GM19193 (cell line): Measurements from ENCODE around the gene SLFN5.

Experiments
- POLR2A ChIP-seq: IDR thresholded peaks from 4 replicates; pipeline ENCODE4 v1.6.1; 2011; ENCODE audit not compliant: insufficient read depth, insufficient read length; ENCODE audit errors: extremely low read depth

Gene SLFN5

DNA sequence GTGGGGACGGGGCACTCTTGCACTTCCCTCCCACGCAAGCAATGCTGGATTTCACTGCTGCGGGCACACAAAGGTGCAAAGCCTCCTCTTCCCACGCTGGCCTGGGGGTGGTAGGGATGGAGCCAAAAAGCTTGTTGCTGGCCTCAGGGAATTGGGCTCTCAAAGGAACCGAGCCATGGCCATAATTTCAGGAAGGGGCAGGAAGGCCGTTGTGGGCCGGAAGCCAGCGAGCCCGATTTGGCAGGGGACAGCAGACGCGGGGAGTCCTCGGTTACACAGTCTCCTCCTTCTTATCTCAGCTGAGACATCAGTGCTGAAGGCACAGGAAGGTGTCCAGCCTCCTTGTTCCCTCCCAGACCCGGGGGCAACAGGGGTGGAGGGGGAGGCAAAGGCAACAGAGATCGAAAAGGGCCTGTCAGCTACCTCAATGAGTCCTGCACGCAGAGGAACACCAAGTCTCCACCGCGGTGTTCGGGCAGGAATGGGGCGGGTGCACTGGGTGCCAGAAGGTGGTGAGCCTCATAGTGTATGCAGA lies 71.1 kb downstream of the SLFN5 start:
- TF ChIP-seq POLR2A: no peak

DNA sequence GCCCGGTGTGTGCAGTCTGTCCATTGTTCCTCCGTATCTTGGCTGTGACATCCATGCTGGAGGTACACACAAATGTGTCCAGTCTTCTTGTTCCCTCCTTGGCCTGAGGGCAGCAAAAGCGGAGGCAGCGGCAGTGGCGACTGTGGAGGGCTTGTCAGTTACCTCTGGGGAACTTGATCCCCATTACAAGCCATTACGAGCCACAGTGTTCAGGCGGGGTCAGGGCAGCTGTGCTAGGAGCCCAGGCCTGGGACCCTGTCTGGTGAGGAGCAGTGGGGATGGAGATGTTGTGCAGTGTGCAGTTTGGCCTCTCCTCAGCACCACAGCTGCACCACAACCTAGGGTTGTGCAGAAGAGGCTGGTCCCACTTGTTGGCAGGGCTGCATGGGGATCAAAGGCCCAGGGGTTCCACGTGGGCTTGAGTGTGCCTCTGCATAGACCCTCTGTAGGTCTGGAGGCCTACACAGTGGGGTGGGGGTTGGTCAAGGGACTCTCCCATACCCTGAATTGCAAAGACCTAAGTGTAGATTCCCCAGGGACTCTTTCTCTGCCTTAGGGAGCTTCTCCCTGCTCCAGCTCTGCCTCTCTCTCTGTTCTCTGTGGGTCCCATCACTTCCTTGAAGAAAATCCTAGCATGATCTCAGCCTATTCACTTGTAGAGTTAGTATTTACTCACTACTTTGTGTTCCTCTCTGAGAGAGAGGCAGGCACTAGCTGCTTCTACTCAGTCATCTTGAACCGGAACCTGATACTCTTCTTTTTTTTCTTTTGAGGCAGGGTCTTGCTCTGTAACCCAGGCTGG lies 71.7 kb downstream of the SLFN5 start:
- TF ChIP-seq POLR2A: no peak

DNA sequence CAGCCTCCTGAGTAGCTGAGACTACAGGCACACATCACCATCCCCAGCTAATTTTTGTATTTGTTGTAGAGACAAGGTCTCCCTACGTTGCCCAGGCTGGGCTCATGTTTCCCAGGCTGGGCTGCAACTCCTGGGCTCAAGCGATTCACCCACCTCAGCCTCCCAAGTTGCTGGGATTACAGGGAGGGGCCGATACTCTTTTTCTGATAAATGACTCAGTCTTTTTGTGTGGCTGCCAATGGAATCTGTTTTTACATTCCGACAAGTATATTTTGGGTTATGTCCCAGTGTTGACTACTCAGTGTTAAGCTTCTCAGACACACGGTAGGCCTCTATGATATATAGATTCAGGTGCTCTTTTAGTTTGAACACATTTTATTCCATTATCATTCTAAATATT lies 72.4 kb downstream of the SLFN5 start:
- no peak for TF ChIP-seq POLR2A

DNA sequence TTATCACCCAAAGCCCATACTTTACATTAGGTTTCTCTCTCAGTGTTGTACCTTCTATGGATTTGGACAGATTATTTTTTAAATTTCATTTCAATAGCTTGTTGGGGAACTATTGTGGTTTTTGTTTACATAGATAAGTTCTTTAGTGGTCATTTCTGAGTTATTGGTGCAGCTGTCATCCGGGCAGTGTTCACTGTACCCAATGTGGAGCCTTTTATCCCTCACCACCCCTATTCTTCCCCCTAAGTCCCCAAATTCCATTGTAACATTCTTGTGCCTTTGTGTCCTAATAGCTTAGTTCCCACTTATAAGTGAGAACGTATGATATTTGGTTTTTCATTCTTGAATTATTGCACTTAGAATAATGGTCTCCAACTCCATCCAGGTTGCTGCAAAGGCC lies 73.1 kb downstream of the SLFN5 start:
- no peak for TF ChIP-seq POLR2A

DNA sequence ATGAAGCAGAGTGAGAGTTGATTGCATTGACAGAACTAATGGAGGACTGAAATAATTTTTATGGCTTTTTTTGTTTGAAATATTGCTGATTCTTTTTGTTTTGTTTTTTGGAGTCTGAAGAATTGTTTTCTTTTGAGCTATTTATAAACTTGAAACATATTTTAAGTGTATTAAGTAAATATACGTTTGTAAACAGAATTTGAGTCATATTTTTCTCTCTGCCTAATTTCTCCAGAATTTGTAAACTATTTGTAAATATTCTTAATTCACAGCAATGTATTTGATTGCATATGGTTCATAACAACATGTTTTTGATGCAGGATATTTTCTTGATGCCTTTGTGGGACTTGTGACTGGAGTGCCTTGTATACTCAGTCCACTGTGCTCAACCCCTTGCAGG lies 79.9 kb downstream of the SLFN5 start:
- TF ChIP-seq POLR2A: no peak
